ENCODE data around the gene RAB11FIP3.
"Not testable (repeated sequence)": the region's sequence is repeated elsewhere in the genome, so short reads cannot be mapped to it uniquely, and the experiment has no call there.

Gene RAB11FIP3

DNA sequence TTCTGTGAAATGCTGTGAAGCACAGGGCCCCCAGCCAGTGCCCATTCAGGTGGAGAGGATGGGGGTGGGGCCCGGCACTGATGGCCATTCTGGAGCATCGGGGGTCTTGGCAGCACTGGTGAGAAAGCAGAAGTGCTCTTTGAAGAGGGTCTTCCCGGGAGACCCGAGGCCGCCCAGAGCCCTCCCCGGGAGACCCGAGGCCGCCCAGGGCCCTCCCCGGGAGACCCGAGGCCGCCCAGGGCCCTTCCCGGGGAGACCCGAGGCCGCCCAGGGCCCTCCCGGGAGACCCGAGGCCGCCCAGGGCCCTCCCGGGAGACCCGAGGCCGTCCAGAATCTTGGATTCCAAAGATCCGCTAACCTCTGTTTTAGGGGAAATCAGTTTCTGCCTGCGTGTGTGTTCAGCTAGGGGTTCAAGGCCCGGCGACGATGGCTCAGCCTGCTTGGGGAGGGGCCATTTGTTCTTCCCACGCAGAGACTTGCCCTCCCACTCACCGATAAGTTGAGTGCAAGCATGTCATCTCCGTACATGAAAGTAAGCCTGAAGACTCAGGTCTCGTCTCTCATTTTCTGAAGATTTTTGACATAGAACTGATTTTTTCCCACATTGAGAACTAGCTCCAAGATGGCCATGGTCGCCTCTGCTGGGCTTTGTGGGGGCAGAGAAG, 66.9 kb downstream of the RAB11FIP3 start:
- Histone ChIP-seq H4K20me1 (peaks cover 40% of the 10 kb centered on the region), H3K27ac (peak overlapping the region; percentile 73), H3K4me2 (no peak overlapping the region), H3K9ac (no peak overlapping the region), H3K27me3 (no peaks in the 10 kb centered on the region), H3K36me3 (peaks cover 91% of the 10 kb centered on the region), H3K4me3 (no peak overlapping the region), H3K4me1 (peaks cover 36% of the 10 kb centered on the region), H3K9me3 (no peaks in the 10 kb centered on the region)
- no peak for TF ChIP-seq Cebpa-rat (IDR thresholded peaks at IDR 0.05)

DNA sequence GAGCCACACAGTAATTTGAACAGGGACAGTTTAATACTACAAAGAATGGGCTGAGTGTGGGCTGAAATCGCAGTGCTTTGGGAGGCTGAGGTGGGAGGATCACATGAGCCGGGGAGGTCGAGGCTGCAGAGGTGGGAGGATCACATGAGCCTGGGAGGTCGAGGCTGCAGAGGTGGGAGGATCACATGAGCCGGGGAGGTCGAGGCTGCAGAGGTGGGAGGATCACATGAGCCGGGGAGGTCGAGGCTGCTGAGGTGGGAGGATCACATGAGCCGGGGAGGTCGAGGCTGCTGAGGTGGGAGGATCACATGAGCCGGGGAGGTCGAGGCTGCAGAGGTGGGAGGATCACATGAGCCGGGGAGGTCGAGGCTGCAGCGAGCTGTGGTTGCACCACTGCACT, 69.2 kb downstream of the RAB11FIP3 start:
- not testable (repeated sequence) for H3K9ac ChIP-seq, H3K27ac ChIP-seq, H3K4me2 ChIP-seq, H3K27me3 ChIP-seq, H3K4me3 ChIP-seq, H3K9me3 ChIP-seq
- peaks cover 17% of the 10 kb centered on the region for H3K4me1 ChIP-seq
- peaks cover 41% of the 10 kb centered on the region for H4K20me1 ChIP-seq
- peaks cover 89% of the 10 kb centered on the region for H3K36me3 ChIP-seq

DNA sequence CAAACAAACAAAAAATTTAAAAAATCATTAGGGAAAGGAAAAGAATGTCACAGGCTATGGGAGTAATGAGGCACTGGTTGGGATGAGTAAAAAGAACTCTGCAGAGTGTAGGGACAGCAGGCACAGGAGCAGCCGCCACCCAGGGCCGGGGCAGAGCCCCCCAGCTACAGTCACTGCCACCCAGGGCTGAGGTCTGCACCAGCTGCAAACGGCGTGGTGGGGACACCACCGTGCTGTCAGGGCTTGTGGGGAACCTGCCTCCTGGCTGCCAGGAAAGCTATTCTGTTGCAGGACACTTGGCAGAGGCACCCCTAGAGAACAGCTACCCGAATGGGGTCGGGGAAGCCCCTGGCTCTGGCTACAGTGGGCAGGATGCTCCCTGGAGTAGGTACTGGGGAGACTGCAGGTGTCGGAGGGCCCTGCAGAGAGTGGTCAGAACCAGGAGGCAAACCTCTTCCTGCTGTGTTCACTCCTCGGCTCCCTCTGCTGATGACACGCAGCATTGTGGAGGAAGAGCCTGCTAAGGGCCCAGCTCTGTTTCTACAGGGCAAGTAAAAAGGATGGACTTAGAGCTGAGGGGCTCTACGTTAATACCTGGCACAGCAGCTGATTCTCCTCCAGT, 69.8 kb downstream of the RAB11FIP3 start:
- H3K4me1 ChIP-seq: peaks cover 17% of the 10 kb centered on the region
- H3K36me3 ChIP-seq: peaks cover 89% of the 10 kb centered on the region
- H4K20me1 ChIP-seq: peaks cover 41% of the 10 kb centered on the region
- H3K4me3 ChIP-seq: no peak overlapping the region
- H3K27me3 ChIP-seq: no peaks in the 10 kb centered on the region
- H3K4me2 ChIP-seq: peak overlapping the region; percentile 32; the same call in 1 of the 2 replicates
- no peak for TF ChIP-seq Cebpa-rat (IDR thresholded peaks at IDR 0.05)
- H3K9me3 ChIP-seq: no peaks in the 10 kb centered on the region
- no peak overlapping the region for H3K27ac ChIP-seq
- H3K9ac ChIP-seq: no peak overlapping the region

DNA sequence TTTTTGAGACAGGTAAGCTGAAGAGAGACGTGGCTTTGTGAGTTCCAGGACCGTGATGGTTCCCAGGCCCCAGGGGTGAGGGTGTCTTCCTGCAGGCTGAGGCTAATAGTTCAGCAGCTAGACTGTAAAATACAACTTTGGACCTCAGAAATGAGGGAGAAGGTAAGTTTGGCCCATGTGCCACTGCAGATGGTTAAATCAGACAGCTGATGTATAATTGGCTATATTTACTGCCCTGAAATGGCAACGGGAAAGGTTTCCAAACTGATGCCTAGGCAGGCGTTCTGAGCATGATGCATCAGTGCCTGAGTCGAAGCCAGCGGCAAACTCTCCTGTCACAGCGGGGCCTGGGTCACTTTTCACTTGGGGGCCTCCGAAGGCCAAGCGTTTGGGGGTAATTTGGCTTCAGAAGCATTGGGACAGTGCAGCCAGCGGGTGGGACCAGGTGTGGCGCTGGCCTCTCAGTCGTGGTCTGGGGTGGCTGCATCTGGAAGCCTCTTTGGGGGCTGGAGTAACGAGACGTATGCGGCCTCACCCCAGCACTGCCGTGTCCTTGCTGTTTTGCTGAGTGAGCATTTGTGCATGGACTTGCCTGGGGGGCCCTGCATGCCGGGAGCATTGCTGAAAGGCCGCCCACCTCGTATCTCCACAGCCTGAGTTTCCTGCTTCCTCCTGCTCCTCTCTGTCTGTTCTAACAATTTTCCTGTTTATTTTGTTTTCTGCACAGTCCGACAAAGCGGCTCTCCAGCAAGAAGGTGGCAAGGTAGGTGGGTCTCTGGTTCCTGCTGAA, 70.8 kb downstream of the RAB11FIP3 start:
- peaks cover 41% of the 10 kb centered on the region for H4K20me1 ChIP-seq
- no peak overlapping the region for H3K4me2 ChIP-seq
- H3K9ac ChIP-seq: no peak overlapping the region
- no peak for TF ChIP-seq Cebpa-rat (IDR thresholded peaks at IDR 0.05)
- no peak overlapping the region for H3K4me3 ChIP-seq
- H3K27ac ChIP-seq: no peak overlapping the region
- no peaks in the 10 kb centered on the region for H3K27me3 ChIP-seq
- peaks cover 21% of the 10 kb centered on the region for H3K4me1 ChIP-seq
- H3K36me3 ChIP-seq: peaks cover 82% of the 10 kb centered on the region
- H3K9me3 ChIP-seq: no peaks in the 10 kb centered on the region

DNA sequence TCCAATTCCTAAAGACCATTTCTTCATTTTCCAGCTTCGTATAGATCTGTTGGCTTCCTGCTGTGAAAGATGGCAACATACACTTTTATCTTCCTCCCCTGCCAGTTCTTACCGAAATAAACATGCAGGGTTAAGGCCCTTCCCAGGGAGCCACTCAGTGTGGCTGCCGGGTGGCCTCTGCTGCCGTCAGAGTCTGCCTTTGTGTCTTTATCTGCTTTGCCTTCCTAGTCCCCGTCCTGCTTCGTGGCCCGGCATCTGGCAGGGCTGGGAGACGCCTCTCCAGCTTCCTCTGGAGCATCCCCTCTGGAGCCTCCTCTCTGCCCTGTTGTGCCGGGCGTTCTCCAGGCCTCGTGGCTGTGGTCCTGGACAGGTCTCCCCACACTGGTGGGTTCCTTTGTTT, 71.8 kb downstream of the RAB11FIP3 start:
- Histone ChIP-seq H4K20me1 (peaks cover 34% of the 10 kb centered on the region), H3K27me3 (no peaks in the 10 kb centered on the region), H3K36me3 (peaks cover 78% of the 10 kb centered on the region), H3K4me3 (no peak overlapping the region), H3K9me3 (no peaks in the 10 kb centered on the region), H3K27ac (no peak overlapping the region), H3K4me1 (peaks cover 14% of the 10 kb centered on the region), H3K4me2 (no peak overlapping the region), H3K9ac (no peak overlapping the region)
- TF ChIP-seq Cebpa-rat (IDR thresholded peaks at IDR 0.05): no peak

DNA sequence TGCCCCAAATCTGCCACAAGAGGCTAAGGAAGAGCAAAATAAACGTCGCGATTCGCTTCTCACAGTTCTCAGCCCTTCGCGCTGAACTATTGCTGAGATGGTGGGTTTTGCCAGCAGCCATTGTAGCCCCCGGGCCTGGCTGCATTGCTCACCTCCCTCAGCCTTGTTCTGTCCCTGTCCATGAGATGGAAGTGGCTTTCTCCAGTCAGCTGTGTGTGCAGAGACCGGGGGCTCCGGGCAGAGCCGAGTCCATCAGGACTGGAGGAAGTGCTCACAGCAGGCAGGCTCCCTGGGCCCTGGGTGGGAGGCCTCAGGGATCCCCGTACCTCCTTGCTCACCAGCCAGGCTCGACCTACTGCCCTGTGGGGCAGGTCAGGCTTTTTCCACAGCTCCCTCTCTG, 74.5 kb downstream of the RAB11FIP3 start:
- Histone ChIP-seq H3K27ac (no peak overlapping the region), H3K4me3 (no peak overlapping the region), H3K4me2 (no peak overlapping the region), H3K4me1 (peaks cover 9% of the 10 kb centered on the region), H3K9ac (no peak overlapping the region), H3K36me3 (peaks cover 69% of the 10 kb centered on the region), H4K20me1 (peaks cover 33% of the 10 kb centered on the region), H3K9me3 (no peaks in the 10 kb centered on the region), H3K27me3 (no peaks in the 10 kb centered on the region)
- TF ChIP-seq Cebpa-rat (IDR thresholded peaks at IDR 0.05): no peak

DNA sequence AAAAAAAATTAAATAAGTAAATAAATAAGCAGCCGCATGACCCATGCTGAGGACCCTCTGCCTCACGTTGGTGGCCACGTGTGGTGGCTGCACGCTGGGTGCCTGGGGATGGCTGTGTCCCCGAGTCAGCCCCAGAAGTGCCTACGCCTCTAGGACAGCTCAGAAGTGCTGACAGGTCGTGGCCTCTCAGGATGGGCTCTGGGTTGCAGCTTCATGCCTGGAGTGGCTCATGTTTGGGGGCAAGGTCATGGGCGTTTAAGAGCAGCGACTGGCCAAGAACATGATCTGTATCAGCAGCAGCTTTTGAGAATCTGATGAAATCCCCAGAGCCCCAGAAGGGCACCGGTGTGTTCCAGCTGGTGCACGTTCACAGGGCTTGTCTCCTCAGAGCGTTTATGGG, 75.3 kb downstream of the RAB11FIP3 start:
- Histone ChIP-seq H3K4me2 (no peak overlapping the region), H3K9me3 (no peaks in the 10 kb centered on the region), H3K27ac (no peak overlapping the region), H3K4me1 (peaks cover 4% of the 10 kb centered on the region; the same call in 1 of the 2 replicates), H3K27me3 (no peaks in the 10 kb centered on the region), H3K9ac (no peak overlapping the region), H3K36me3 (peaks cover 76% of the 10 kb centered on the region), H3K4me3 (no peak overlapping the region), H4K20me1 (peaks cover 26% of the 10 kb centered on the region)
- no peak for TF ChIP-seq Cebpa-rat (IDR thresholded peaks at IDR 0.05)

DNA sequence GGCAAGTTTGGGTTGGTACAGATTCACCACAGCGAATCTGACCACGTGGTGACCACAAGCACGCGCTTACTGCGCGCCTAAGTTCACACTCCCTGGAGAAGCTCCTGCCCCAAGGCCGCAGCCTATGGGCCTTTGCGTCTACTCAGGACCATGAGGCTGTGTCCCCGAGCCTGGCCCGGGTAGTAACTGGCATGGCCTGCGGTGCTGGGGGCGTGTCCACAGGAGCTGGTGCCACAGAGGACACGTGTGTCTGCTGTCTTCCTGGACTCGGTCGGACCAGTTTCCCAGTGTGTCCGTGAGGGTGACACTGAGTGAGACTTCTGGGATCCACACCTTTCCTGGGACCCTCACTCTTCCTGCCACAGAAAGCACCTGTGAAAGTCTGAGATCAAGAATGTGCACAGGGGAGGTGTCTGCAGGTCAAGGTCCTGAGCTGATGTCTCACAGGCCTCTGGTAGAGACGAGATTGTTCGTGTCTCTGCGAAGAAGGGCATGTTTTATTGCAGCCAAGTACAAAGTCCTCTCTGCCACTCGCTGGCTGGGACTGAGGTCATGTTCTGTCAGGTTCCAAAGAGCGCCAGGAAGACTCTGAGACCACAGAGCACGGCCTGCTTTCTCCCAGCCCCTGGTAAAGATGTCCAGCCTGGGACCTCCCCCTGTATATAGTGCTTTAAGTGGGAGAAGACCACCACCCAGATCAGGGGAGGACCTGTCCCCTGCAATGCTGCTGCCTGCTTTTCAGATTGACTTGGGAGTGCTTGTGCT, 76.9 kb downstream of the RAB11FIP3 start:
- TF ChIP-seq Cebpa-rat (IDR thresholded peaks at IDR 0.05): no peak
- no peak overlapping the region for H3K4me3 ChIP-seq
- H3K27ac ChIP-seq: no peak overlapping the region
- no peaks in the 10 kb centered on the region for H3K9me3 ChIP-seq
- H3K36me3 ChIP-seq: peaks cover 76% of the 10 kb centered on the region
- no peaks in the 10 kb centered on the region for H3K27me3 ChIP-seq
- H3K4me1 ChIP-seq: peaks cover 4% of the 10 kb centered on the region; the same call in 1 of the 2 replicates
- H3K9ac ChIP-seq: no peak overlapping the region
- H3K4me2 ChIP-seq: no peak overlapping the region
- H4K20me1 ChIP-seq: peaks cover 9% of the 10 kb centered on the region

DNA sequence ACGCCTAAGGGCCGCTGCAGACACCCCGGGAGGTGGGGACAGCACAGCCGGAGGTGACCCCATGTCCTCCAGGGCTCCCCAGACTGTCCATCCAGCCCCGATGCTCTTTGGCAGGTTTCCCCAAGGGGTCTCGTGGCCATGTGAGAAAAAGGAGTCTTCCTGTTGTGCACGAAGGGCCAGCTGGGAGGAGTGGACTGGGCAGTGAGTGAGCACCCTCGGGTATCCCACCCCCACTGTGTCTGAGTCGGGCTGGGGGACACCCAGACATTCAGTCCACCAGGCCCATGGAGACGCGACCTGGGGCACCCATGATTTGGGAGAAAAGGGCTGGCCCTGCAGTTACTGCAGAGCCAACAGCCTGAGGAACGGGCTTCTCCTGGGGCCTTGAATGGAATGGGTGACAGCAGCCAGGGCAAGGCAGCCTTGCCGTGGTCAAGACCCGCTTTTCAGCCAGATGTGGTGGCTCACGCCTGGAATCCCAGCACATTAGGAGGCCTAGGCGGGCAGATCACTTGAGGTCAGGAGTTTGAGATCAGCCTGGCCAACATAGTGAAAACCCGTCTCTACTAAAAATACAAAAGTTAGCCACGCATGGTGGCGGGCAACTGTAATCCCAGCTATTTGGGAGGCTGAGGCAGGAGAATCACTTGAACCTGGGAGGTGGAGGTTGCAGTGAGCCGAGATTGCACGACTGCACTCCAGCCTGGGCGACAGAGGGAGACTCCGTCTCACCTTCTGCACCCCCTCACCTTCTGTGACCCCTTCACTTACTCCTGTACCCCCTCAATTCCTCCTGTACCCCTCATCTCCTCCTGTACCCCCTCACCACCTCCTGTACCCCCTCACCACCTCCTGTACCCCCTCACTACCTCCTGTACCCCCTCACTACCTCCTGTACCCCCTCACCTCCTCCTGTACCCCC, 78.0 kb downstream of the RAB11FIP3 start:
- Histone ChIP-seq H3K4me3 (no peak overlapping the region), H3K27ac (no peak overlapping the region), H4K20me1 (peaks cover 8% of the 10 kb centered on the region; the same call in 1 of the 2 replicates), H3K27me3 (no peaks in the 10 kb centered on the region), H3K4me2 (no peak overlapping the region), H3K9me3 (no peaks in the 10 kb centered on the region), H3K9ac (no peak overlapping the region), H3K36me3 (peaks cover 76% of the 10 kb centered on the region), H3K4me1 (peaks cover 4% of the 10 kb centered on the region; the same call in 1 of the 2 replicates)
- TF ChIP-seq Cebpa-rat (IDR thresholded peaks at IDR 0.05): no peak

Data from BLaER1 (cell line).